ENCODE data around the gene TEKT3. TPM values are rescaled to one million over a fixed set of nuclear protein-coding genes. Genes with fewer than 3 reads are reported as not detected.

The TEKT3 gene
- total RNA-seq, 4 donors from 2014 or later: 0.51 to 3.3 (median 0.89) TPM

- TF ChIP-seq, protein P1, sequence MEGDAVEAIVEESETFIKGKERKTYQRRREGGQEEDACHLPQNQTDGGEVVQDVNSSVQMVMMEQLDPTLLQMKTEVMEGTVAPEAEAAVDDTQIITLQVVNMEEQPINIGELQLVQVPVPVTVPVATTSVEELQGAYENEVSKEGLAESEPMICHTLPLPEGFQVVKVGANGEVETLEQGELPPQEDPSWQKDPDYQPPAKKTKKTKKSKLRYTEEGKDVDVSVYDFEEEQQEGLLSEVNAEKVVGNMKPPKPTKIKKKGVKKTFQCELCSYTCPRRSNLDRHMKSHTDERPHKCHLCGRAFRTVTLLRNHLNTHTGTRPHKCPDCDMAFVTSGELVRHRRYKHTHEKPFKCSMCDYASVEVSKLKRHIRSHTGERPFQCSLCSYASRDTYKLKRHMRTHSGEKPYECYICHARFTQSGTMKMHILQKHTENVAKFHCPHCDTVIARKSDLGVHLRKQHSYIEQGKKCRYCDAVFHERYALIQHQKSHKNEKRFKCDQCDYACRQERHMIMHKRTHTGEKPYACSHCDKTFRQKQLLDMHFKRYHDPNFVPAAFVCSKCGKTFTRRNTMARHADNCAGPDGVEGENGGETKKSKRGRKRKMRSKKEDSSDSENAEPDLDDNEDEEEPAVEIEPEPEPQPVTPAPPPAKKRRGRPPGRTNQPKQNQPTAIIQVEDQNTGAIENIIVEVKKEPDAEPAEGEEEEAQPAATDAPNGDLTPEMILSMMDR (IDR thresholded peaks at IDR 0.05; ENCODE audit: low read depth): no peak
Measured at GRCh38 chr17:15274017-15274416, 67.4 kb downstream of the TEKT3 start.

DNA sequence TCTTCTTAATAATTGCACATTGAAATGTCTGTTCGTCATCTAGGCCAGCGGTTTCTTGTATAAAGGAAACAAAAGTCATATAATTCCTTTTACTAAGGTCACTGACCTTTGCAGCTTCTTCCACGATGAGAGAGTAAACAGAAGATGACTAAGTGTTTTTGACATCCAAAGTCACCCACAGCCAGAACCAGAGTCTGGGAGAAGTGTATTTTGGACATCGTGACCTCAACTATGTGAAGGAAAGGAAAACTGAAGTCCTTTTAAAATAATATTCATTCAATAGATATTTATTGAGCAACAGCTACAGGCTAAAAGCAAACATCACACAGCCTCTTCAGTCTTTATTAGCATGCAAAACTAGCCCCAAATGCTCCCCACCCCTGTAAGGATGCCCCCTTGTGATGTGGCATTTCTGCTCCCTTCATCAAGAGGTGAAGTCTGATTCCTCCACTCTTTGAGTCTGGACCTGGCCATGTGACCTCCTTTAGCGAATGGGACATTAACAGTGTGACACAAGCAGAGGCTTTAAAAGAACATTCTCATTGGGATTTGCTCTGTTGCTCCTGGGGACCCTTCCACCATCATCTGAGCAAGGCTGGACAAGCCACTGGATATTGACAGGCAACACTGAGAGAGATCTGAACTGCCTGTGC is 68.1 kb downstream of the TEKT3 start:
- TF ChIP-seq, protein P1 (IDR thresholded peaks at IDR 0.05; ENCODE audit: low read depth): no peak

- TF ChIP-seq, protein P1 (IDR thresholded peaks at IDR 0.05; ENCODE audit: low read depth): no peak
Measured at GRCh38 chr17:15271741-15272140, 69.7 kb downstream of the TEKT3 start.

GRCh38 chr17:15270628-15271381 is 70.6 kb downstream of the TEKT3 start:
- TF ChIP-seq, protein P1 (IDR thresholded peaks at IDR 0.05; ENCODE audit: low read depth): no peak

DNA sequence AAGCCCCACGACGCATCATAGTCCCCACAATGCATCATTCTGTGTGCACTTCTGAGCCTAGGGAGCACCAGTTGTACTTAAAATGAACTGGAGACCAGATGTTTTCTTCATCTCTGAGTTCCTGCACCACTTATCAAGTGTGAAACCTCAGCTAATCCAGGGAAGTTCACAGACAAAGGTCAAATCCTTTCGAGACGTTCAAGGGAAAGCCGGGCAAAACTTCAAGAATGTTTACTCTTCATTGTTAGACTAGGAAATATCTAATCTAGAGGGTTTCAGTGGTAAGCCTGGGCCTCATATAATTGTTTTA is 71.7 kb downstream of the TEKT3 start:
- TF ChIP-seq, protein P1 (IDR thresholded peaks at IDR 0.05; ENCODE audit: low read depth): no peak

GRCh38 chr17:15269087-15269779 is 72.2 kb downstream of the TEKT3 start:
- TF ChIP-seq, protein P1 (IDR thresholded peaks at IDR 0.05; ENCODE audit: low read depth): no peak

DNA sequence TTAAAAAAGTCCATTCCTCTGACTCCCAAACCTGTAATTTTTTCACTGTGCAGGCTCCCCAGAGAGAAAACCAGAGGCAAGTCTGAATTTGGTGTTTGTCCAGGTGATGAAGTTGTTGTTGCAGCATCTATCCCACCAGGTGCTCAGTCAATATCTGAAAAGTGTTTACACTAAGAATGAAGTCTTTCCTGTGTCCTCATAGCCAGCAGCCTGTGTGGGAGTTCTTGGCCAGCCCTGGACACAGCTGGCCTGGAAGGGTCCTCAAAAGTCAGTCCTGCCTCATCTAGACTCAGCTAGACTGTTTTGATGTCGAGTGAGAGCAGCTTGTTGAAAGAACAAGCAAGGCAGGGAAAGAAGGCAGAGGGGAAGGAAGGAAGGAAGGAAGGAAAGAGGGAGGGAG is 72.9 kb downstream of the TEKT3 start:
- TF ChIP-seq, protein P1 (IDR thresholded peaks at IDR 0.05; ENCODE audit: low read depth): no peak

Measured in subcutaneous adipose tissue (tissue), 4 donors.